SK-N-SH (cell line): ENCODE measurements around the gene ACCS. TPM values are rescaled to one million over a fixed set of nuclear protein-coding genes. Genes with fewer than 3 reads are reported as not detected.

Source experiments
- CTCF ChIA-PET: fragments of 300-600, 350-600 bp; formaldehyde crosslinking; extraction: SDS; loops from one replicate; lab custom pipeline; 2021; lab: Yijun Ruan, JAX
- POLR2A ChIA-PET: fragments of 350-600 bp; sonication (Branson Sonifier 250); formaldehyde crosslinking; extraction: SDS; loops from one replicate; lab custom pipeline; 2020; ENCODE audit warnings: antibody characterized with exemption, inconsistent platforms; lab: Yijun Ruan, JAX
- DNase-seq: peaks from one replicate; pipeline ENCODE4 v3.0.0; 2012
- H2AFZ ChIP-seq: fragments of 200-600 bp; sonication (generic); 2 replicates; pipeline ENCODE4 v1.8.1; 2016; ENCODE audit warnings: antibody characterized with exemption, mild to moderate bottlenecking, low read depth
- H3F3A ChIP-seq: fragments of 200-600 bp; sonication (generic); replicated peaks from 2 replicates; pipeline ENCODE3; 2016; ENCODE audit warnings: antibody characterized with exemption, mild to moderate bottlenecking; ENCODE audit not compliant: insufficient read depth
- H3K27ac ChIP-seq, 2 experiments: fragments of 200-500 bp in 1 of 2; fragments of 200-600 bp in 1 of 2; sonication (Bioruptor generic) in 1 of 2; sonication (generic), shearing (Covaris generic) in 1 of 2; 2 replicates each; pipeline versions ENCODE4 v1.5.1 to v1.6.1; 2014 to 2016; ENCODE audit warnings: low read depth in 2 of 2, inconsistent platforms in 1 of 2, low read length in 1 of 2, mild to moderate bottlenecking in 1 of 2, mixed read lengths in 1 of 2
- H3K27me3 ChIP-seq: fragments of 200-600 bp; sonication (generic), shearing (Covaris generic); 2 replicates; pipeline ENCODE4 v1.6.1; 2016; ENCODE audit warnings: mixed run types; ENCODE audit not compliant: insufficient read depth
- H3K36me3 ChIP-seq, 2 experiments: fragments of 200-500 bp in 1 of 2; fragments of 200-600 bp in 1 of 2; sonication (Bioruptor generic) in 1 of 2; sonication (generic) in 1 of 2; replicated peaks in 1 of 2; 2 replicates each; pipeline versions ENCODE3 to v1.5.1; 2014 to 2016; ENCODE audit warnings: low read length in 1 of 2, mild to moderate bottlenecking in 1 of 2; ENCODE audit not compliant: insufficient read depth in 2 of 2, control insufficient read depth in 1 of 2
- H3K4me1 ChIP-seq, 2 experiments: fragments of 200-500 bp in 1 of 2; fragments of 200-600 bp in 1 of 2; sonication (Bioruptor generic) in 1 of 2; sonication (generic), shearing (Covaris generic) in 1 of 2; 2 replicates each; pipeline versions ENCODE4 v1.5.1 to v1.6.1; 2014 to 2016; ENCODE audit warnings: low read depth in 1 of 2, low read length in 1 of 2, mixed run types in 1 of 2; ENCODE audit not compliant: insufficient read depth in 2 of 2, control insufficient read depth in 1 of 2
- H3K4me2 ChIP-seq: fragments of 200-600 bp; sonication (generic), shearing (Covaris generic); 2 replicates; pipeline ENCODE4 v1.6.1; 2017; ENCODE audit warnings: mixed run types
- H3K4me3 ChIP-seq, 2 experiments: fragments of 200-500 bp in 1 of 2; fragments of 200-600 bp in 1 of 2; sonication (Bioruptor generic) in 1 of 2; sonication (generic), shearing (Covaris generic) in 1 of 2; 2 replicates each; pipeline versions ENCODE4 v1.5.1 to v1.8.1; 2014 to 2016; ENCODE audit warnings: low read depth in 2 of 2, inconsistent platforms in 1 of 2, low read length in 1 of 2, mild to moderate bottlenecking in 1 of 2, mixed read lengths in 1 of 2, moderate library complexity in 1 of 2
- H3K79me2 ChIP-seq: fragments of 200-600 bp; sonication (generic); 2 replicates; pipeline ENCODE4 v1.8.1; 2017; ENCODE audit warnings: mild to moderate bottlenecking; ENCODE audit not compliant: insufficient read depth
- H3K9ac ChIP-seq: fragments of 200-600 bp; sonication (generic); 2 replicates; pipeline ENCODE4 v1.6.1; 2017; ENCODE audit warnings: mixed run types
- H3K9me2 ChIP-seq: fragments of 200-600 bp; sonication (generic); 2 replicates; pipeline ENCODE4 v1.6.1; 2017; ENCODE audit warnings: mixed run types
- H3K9me3 ChIP-seq: fragments of 200-600 bp; sonication (generic); 2 replicates; pipeline ENCODE4 v1.6.1; 2017; ENCODE audit warnings: mixed run types, mild to moderate bottlenecking, moderate library complexity
- H4K20me1 ChIP-seq: fragments of 200-600 bp; sonication (generic); 2 replicates; pipeline ENCODE4 v1.6.1; 2017; ENCODE audit warnings: mild to moderate bottlenecking, mixed run types; ENCODE audit not compliant: insufficient read depth
- FOSL2 ChIP-seq: IDR thresholded peaks from 2 replicates; pipeline ENCODE4 v1.4.0; 2012; ENCODE audit warnings: low read depth, mild to moderate bottlenecking, moderate library complexity, borderline replicate concordance
- FOXM1 ChIP-seq: IDR thresholded peaks from 2 replicates; pipeline ENCODE4 v1.4.0; 2012; ENCODE audit warnings: low read depth, mild to moderate bottlenecking
- GATA2 ChIP-seq: sonication (generic); formaldehyde crosslinking; IDR thresholded peaks from 2 replicates; pipeline ENCODE4 v1.5.0; 2020; ENCODE audit warnings: mild to moderate bottlenecking, missing genetic modification reagents
- IRF3 ChIP-seq: fragments of 150-350 bp; IDR thresholded peaks from 2 replicates; pipeline ENCODE4 v1.6.1; 2016; ENCODE audit warnings: mild to moderate bottlenecking, low read depth, low read length
- JUND ChIP-seq: IDR thresholded peaks from 2 replicates; pipeline ENCODE4 v1.4.0; 2012
- MEF2A ChIP-seq: IDR thresholded peaks from 2 replicates; pipeline ENCODE4 v1.4.0; 2012; ENCODE audit warnings: low read depth, borderline replicate concordance
- NFIC ChIP-seq: IDR thresholded peaks from 2 replicates; pipeline ENCODE4 v1.4.0; 2012; ENCODE audit warnings: borderline replicate concordance
- POLR2AphosphoS5 ChIP-seq: IDR thresholded peaks from 2 replicates; pipeline ENCODE4 v1.6.1; 2012; ENCODE audit warnings: low read depth, low read length
- RFX5 ChIP-seq: IDR thresholded peaks from 2 replicates; pipeline ENCODE4 v1.6.1; 2012; ENCODE audit warnings: mild to moderate bottlenecking, improper control_type of control experiment, low read length
- TCF12 ChIP-seq: IDR thresholded peaks from 2 replicates; pipeline ENCODE4 v1.4.0; 2012
- USF1 ChIP-seq: IDR thresholded peaks from 2 replicates; pipeline ENCODE4 v1.4.0; 2012; ENCODE audit warnings: low read depth, borderline replicate concordance
- ZBTB33 ChIP-seq: IDR thresholded peaks from 2 replicates; pipeline ENCODE4 v1.4.0; 2012; ENCODE audit warnings: low read depth, borderline replicate concordance
- WGBS: methylation state at CpG from one replicate; pipeline ENCODE4 v1.1.6; 2017; ENCODE audit warnings: low lambda C conversion rate; 5-methylcytosine and 5-hydroxymethylcytosine counted together
- polyA plus RNA-seq, 3 experiments: library from polyadenylated mRNA; depleted of rRNA; stranded (reverse); fragments of >200 nt; gene quantifications; 2 replicates each; pipeline ENCODE4 v1.2.3, GENCODE V29; 2012

The ACCS gene
- polyA plus RNA-seq, 1 of the 3 experiments (the other 2 are of a cell fraction) = 28.5 TPM

GRCh38 chr11:44065841-44066731 is at the start of gene ACCS (continued):
- TF ChIP-seq TCF12 (no peak), ZBTB33 (peak; percentile 91), RFX5 (no peak), FOXM1 (no peak), POLR2AphosphoS5 (peak; percentile 30; the same call in 1 of the 2 replicates), FOSL2 (no peak), IRF3 (no peak), USF1 (peak; percentile 78; the same call in 1 of the 2 replicates), MEF2A (no peak), GATA2 (CRISPR knock-in tag) (no peak), NFIC (0 out of 2 replicates have a peak, but pooled peaks have one; percentile 33), JUND (no peak)

GRCh38 chr11:44016546-44017442 is 49.3 kb upstream of the ACCS start:
- H3K27me3 ChIP-seq = no peaks in the 10 kb centered on the region
- H4K20me1 ChIP-seq = no peaks in the 10 kb centered on the region
- WGBS = 100% methylated on average over 2 of the region's 2 CpGs
- H3K9ac ChIP-seq = no peak overlapping the region
- no peak for DNase-seq
- peaks cover 19 to 22% of the 10 kb centered on the region in 2 experiments; a peak in 2 of 4 replicates for H3K4me1 ChIP-seq
- no peaks in the 10 kb centered on the region for H3F3A ChIP-seq
- ChIA-PET POLR2A (interaction anchor here (1.9 kb wide), 1 partner anchor 74 kb away, joined by 5 read pairs; the partner anchor contains the start of gene C11orf96), CTCF (interaction anchor here (0.7 to 1.5 kb wide), 5 partner anchors 10 to 72 kb away, joined by 3 to 6 read pairs (median 4); no protein-coding TSS in a partner anchor)
- TF ChIP-seq JUND (0 out of 2 replicates have a peak, but pooled peaks have one; percentile 6), NFIC (no peak)
- no peak overlapping the region for H3K4me3 ChIP-seq
- H2AFZ ChIP-seq = no peak overlapping the region
- peak overlapping the region; percentile 65 for H3K4me2 ChIP-seq
- no peaks in the 10 kb centered on the region for H3K36me3 ChIP-seq
- H3K9me2 ChIP-seq = no peaks in the 10 kb centered on the region
- peak overlapping the region in 1 of 2 experiments; percentile 37; a peak in 1 of 4 replicates for H3K27ac ChIP-seq
- no peaks in the 10 kb centered on the region for H3K9me3 ChIP-seq
- no peaks in the 10 kb centered on the region for H3K79me2 ChIP-seq
